HPDE6-E6E7 (cell line): ENCODE results near the gene ARL6IP5.

ENCODE experiments used
- DNase-seq: peaks from one replicate; pipeline ENCODE4 v3.0.0; 2011; ENCODE audit warnings: missing footprints; ENCODE audit errors: extremely low spot score

Gene ARL6IP5

GRCh38 chr3:69084326-69085167, at the start of gene ARL6IP5:
Gene ARL6IP5, plus strand, starts transcription at chr3:69084937. Its CDS starts 111 bp downstream, at chr3:69085048.
- no peak for DNase-seq

GRCh38 chr3:69044608-69045007, 40.1 kb upstream of the ARL6IP5 start:
- no peak for DNase-seq

- DNase-seq, result no peak
Measured at GRCh38 chr3:69048990-69049389, 35.7 kb upstream of the ARL6IP5 start.

GRCh38 chr3:69051756-69052471, 32.8 kb upstream of the ARL6IP5 start, which contains the start of gene TMF1:
Gene TMF1, minus strand, starts transcription at chr3:69052333. Its CDS starts 247 bp downstream, at chr3:69052086.
- DNase-seq, result peak; percentile 76

GRCh38 chr3:69052472-69052898, 32.3 kb upstream of the ARL6IP5 start:
- no peak for DNase-seq

GRCh38 chr3:69058180-69058946, 26.4 kb upstream of the ARL6IP5 start:
- DNase-seq, result no peak

- DNase-seq, result no peak
Measured at GRCh38 chr3:69058947-69059224, 25.9 kb upstream of the ARL6IP5 start.

GRCh38 chr3:69059688-69060087, 25.0 kb upstream of the ARL6IP5 start:
- DNase-seq, result no peak

- DNase-seq, result no peak
Measured at GRCh38 chr3:69063636-69064035, 21.1 kb upstream of the ARL6IP5 start.

GRCh38 chr3:69065318-69065964, 19.3 kb upstream of the ARL6IP5 start:
- DNase-seq, result no peak

- DNase-seq, result no peak
Measured at GRCh38 chr3:69066121-69066520, 18.6 kb upstream of the ARL6IP5 start.

- DNase-seq, result no peak
Measured at GRCh38 chr3:69072928-69073327, 11.8 kb upstream of the ARL6IP5 start.

- no peak for DNase-seq
Measured at GRCh38 chr3:69079269-69080159, 5.2 kb upstream of the ARL6IP5 start.

- no peak for DNase-seq
Measured at GRCh38 chr3:69080233-69080920, 4.4 kb upstream of the ARL6IP5 start, which contains the start of gene UBA3. Gene UBA3, minus strand, starts transcription at chr3:69080365. Its CDS starts 12 bp downstream, at chr3:69080353.

- DNase-seq, result no peak
Measured at GRCh38 chr3:69081583-69082262, 3.0 kb upstream of the ARL6IP5 start.

GRCh38 chr3:69082361-69082760, 2.4 kb upstream of the ARL6IP5 start:
- no peak for DNase-seq

- DNase-seq, result no peak
Measured at GRCh38 chr3:69082805-69083204, 1.9 kb upstream of the ARL6IP5 start.

GRCh38 chr3:69085168-69085832, 563 bp downstream of the ARL6IP5 start:
- no peak for DNase-seq
